ENCODE results near the gene SERP2.

SERP2 gene

GRCh38 chr13:44435919-44436510 lies 62.4 kb downstream of the SERP2 start:
- no peaks in the 10 kb centered on the region for H3K9me3 Mint-ChIP-seq
- peaks cover 22% of the 10 kb centered on the region for H3K4me1 Mint-ChIP-seq (ENCODE audit: low read depth)

GRCh38 chr13:44436589-44437337 lies 63.1 kb downstream of the SERP2 start:
- peaks cover 22% of the 10 kb centered on the region for H3K4me1 Mint-ChIP-seq (ENCODE audit: low read depth)
- H3K27me3 Mint-ChIP-seq, result peaks cover 13% of the 10 kb centered on the region
- peak; percentile 61 for DNase-seq
- H3K9me3 Mint-ChIP-seq, result no peaks in the 10 kb centered on the region
- H3K27ac Mint-ChIP-seq, result no peak overlapping the region
- no peaks in the 10 kb centered on the region for H3K36me3 Mint-ChIP-seq (ENCODE audit: low read depth)
- H3K4me3 Mint-ChIP-seq, result peak overlapping the region; percentile 77

More at GRCh38 chr13:44435919-44436510, 62.4 kb downstream of the SERP2 start:
- DNase-seq, result no peak
- Mint-ChIP-seq H3K36me3 (ENCODE audit: low read depth) (no peaks in the 10 kb centered on the region), H3K27ac (peak overlapping the region; percentile 48), H3K27me3 (peaks cover 13% of the 10 kb centered on the region), H3K4me3 (peak overlapping the region; percentile 77)

GRCh38 chr13:44437356-44438233 lies 64.0 kb downstream of the SERP2 start:
- Mint-ChIP-seq H3K36me3 (ENCODE audit: low read depth) (no peaks in the 10 kb centered on the region), H3K27ac (no peak overlapping the region), H3K9me3 (no peaks in the 10 kb centered on the region), H3K4me3 (peak overlapping the region; percentile 77), H3K27me3 (peaks cover 13% of the 10 kb centered on the region), H3K4me1 (ENCODE audit: low read depth) (peaks cover 22% of the 10 kb centered on the region)
- DNase-seq, result no peak

GRCh38 chr13:44438234-44438579 lies 64.6 kb downstream of the SERP2 start:
- no peaks in the 10 kb centered on the region for H3K9me3 Mint-ChIP-seq
- H3K4me3 Mint-ChIP-seq, result no peak overlapping the region
- H3K36me3 Mint-ChIP-seq (ENCODE audit: low read depth), result no peaks in the 10 kb centered on the region
- no peak for DNase-seq
- H3K4me1 Mint-ChIP-seq (ENCODE audit: low read depth), result peaks cover 22% of the 10 kb centered on the region
- H3K27ac Mint-ChIP-seq, result no peak overlapping the region
- peaks cover 13% of the 10 kb centered on the region for H3K27me3 Mint-ChIP-seq

GRCh38 chr13:44439452-44440024 lies 65.9 kb downstream of the SERP2 start:
- no peak for DNase-seq
- Mint-ChIP-seq H3K9me3 (no peaks in the 10 kb centered on the region), H3K4me3 (no peak overlapping the region), H3K27ac (no peak overlapping the region), H3K4me1 (ENCODE audit: low read depth) (peaks cover 21% of the 10 kb centered on the region), H3K27me3 (peaks cover 13% of the 10 kb centered on the region), H3K36me3 (ENCODE audit: low read depth) (no peaks in the 10 kb centered on the region)

- Mint-ChIP-seq H3K9me3 (no peaks in the 10 kb centered on the region), H3K4me1 (ENCODE audit: low read depth) (peaks cover 18% of the 10 kb centered on the region), H3K4me3 (no peak overlapping the region), H3K36me3 (ENCODE audit: low read depth) (no peaks in the 10 kb centered on the region), H3K27ac (no peak overlapping the region), H3K27me3 (peaks cover 13% of the 10 kb centered on the region)
- no peak for DNase-seq
These were observed 66.5 kb downstream of the SERP2 start for GRCh38 chr13:44440046-44440608.

Data from activated T-cell treated with anti-CD3 and anti-CD28 coated beads, Interleukin-2, amount 50 U/mL, for 24 hours (primary cell).